ENCODE data around the gene POP5.
"Not testable (repeated sequence)": the region's sequence is repeated elsewhere in the genome, so short reads cannot be mapped to it uniquely, and the experiment has no call there.

POP5 gene

DNA sequence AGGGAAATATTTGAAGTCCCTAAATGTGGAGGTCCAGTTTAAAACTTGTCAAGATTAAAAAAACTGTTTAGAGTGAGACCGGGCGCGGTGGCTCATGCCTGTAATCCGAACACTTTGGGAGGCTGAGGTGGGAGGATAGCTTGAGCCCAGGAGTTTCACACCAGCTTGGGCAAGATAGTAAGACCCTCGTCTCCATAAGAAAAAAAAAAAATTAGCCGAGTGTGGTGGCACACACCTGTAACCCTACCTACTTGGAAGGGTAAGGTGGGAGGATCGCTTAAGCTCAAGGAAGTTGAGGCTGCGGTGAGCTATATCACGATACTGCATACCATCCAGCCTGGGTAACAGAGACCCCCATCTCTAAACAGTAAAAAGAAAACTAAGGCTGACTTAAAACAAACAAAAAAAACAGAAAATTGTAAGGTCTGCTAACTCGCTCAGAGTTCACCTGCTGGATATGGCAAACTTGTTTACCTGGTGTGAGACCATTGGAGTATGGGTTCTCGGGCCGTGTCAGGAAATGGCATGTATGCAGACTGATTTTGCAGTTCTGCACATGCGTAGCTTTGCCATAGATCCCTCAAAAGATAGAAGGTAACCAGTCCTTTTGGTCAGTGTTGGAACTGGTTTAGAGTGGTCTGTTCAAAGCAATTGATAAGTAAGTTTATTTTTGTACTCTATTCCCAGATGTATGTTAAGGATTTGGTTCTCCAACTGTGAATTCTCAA is 45.0 kb downstream of the POP5 start:
- peak; percentile 38 for DNase-seq (ENCODE audit: low spot score)

DNA sequence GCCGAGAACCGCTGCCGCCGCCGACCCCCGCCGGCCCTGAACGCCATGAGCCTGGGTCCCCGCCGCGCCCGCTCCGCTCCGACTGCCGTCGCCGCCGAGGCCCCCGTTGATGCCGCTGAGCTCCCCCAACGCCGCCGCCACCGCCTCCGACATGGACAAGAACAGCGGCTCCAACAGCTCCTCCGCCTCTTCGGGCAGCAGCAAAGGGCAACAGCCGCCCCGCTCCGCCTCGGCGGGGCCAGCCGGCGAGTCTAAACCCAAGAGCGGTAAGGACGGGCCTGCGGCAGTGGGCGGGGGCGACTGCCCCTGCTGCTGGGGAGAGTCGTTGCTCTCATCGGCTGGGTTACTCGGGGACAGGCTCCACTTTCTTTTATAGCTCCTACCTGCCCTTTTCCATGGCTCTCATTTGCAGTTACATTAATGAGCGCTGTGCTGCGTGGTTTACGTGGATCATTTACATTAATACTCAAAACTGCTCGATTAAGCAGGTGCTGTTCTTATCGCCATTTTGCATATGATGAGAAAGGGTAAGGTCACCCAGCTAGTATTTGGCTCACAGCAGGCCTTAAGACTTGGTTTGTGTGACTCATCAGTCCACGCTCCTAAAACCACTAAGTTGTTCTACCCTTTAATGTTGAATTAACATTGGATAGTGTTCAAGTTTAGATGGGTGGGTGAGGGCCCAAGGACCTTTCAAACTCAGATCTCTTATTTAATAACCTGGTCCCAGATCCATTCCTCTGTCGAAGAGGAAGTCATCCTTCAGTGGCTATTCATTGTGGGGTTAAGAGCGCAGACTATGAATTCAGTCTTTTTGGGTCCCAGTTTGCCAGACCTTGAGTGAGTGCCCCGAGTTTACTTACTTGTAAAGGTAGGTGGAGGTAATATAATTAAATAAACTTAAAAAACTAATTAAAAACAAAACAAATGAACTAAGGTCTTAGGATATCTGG is 46.2 kb downstream of the POP5 start:
- DNase-seq (ENCODE audit: low spot score): peak; percentile 56

DNA sequence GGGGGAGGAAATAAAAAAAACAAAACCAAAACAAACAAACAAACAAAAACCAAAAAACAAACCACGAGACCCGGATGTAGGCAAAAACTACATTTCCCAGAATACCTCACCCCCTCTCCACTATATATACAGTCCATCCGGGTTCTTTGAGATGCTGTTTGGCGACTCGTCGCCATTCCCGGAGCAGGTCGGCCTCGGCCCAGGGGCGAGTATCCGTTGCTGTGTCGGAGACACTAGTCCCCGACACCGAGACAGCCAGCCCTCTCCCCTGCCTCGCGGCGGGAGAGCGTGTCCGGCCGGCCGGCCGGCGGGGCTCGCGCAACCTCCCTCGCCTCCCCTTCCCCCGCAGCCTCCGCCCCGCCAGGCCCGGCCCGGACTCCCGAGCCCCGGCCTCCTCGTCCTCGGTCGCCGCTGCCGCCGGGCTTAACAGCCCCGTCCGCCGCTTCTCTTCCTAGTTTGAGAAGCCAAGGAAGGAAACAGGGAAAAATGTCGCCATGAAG is 46.9 kb downstream of the POP5 start, which contains the start of gene RNF10:
Gene RNF10 (plus strand): TSS at position 154 of the 500 bp plus-strand sequence. CDS start 456 bp downstream, outside the sequence.
- peak; percentile 90 for DNase-seq (ENCODE audit: low spot score)

DNA sequence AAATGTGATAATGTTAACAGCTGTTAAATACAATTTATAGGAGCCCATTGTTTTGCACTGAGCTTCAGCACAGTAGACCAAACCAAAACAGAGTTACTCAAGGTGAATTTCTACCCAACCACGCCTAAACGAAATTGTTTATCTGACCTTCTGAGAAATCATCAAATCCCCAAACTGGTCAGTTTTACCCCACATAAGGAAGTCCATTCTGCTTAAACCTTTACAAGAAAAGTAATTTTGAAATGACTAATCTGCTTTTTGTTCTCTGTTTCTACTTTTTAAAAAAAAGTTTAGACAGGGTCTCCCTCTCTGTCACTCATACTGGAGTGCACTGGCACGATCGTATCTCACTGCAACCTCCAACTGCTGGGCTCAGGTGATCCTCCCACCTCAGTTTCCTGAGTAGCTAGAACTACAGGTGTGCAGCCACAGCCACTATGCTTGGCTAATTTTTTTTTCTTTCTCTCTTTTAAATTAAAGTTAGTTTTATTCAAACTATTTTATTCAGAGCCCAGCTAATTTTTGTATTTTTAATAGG is 48.4 kb downstream of the POP5 start:
- no peak for DNase-seq (ENCODE audit: low spot score)

DNA sequence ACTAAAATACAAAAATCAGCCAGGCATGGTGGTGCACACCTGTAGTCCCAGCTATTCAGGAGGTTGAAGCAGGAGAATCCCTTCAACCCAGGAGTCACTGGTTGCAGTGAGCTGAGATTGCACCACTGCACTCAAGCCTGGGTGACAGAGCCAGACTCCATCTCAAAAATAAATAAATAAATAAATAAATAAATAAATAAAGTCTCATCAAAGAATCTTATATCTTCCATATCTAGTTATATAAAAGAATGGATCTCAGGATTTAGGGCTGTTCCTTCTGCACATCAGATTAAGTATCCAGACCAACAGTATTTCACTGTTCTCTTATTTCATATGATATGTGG is 50.8 kb downstream of the POP5 start:
- not testable (repeated sequence) for DNase-seq (ENCODE audit: low spot score)

DNA sequence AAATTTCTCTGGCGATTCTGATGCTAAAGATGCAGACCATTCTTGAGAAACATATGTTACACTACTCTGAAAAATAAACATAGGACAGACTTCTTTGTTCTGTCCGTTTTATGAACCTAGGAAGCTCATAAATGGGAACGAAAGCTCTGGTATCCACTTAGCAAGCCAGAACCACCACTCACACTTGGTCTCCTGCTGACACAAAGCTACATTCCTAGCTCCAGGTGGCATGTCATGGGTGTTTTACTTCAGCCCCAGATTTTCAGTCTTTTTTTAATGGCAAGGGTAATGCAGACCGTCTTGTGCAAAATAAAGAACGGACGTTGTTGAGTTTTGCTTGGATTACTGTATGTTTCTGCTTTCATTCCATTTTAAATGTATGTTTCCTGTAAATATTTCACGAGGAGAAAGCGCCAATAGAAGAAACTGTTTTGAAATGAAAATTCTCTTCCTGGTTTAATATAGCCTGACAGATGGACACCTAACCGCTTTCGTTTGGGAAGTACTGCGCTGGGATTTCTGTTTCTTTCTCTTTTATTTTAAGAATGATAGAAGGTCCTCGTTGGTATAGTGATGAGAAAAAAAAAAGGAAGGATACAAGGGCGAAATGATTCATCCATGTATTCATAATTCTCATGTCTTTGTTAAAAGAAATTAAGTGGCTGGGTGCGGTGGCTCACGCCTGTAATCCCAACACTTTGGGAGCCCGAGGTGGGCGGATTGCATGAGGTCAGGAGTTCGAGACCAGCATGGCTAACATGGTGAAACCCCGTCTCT is 51.4 kb downstream of the POP5 start:
- DNase-seq (ENCODE audit: low spot score): no peak

DNA sequence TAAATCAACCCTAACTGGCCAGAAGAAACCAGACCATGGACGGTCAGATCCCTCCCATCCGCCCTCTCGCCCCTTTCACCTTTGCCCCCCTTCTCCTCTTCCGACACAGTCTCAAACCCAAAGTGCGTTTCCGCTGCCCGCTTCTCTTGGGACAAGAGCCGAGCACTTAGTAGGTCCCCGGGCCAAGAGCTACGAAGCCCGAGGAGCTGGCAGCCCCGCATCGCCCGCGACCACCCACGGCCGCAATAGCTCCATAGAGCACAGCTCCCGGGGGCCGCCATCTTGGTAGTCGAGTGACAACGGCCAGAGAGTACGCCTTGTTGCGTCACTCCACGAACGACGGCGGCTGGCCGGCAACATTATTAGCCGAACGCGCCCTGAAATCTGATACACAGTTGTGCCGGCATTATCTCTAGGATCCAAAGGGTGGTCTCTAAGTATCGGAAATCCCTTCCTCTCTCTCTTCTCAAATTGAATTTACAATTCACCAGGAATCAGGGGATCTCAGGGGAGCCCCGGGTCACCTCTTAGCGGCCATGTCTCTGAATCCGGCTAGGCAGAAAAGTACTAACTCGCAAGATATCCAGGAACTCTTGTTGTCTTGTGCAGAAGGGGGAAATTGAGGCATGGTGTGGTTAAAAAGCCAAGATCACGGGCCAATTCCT is 52.2 kb downstream of the POP5 start, which contains the start of gene COQ5:
Gene COQ5 (minus strand): TSS at position 298 of the 665 bp plus-strand sequence. CDS start 17 bp downstream, at position 281.
- peak; percentile 91 for DNase-seq (ENCODE audit: low spot score)
